Activated gamma-delta T cell (primary cell): ENCODE results near the gene LEPROT.

Experiments used
- DNase-seq: peaks from one replicate; lab custom pipeline; 2025; lab: John Stamatoyannopoulos, UW

Gene LEPROT

DNA sequence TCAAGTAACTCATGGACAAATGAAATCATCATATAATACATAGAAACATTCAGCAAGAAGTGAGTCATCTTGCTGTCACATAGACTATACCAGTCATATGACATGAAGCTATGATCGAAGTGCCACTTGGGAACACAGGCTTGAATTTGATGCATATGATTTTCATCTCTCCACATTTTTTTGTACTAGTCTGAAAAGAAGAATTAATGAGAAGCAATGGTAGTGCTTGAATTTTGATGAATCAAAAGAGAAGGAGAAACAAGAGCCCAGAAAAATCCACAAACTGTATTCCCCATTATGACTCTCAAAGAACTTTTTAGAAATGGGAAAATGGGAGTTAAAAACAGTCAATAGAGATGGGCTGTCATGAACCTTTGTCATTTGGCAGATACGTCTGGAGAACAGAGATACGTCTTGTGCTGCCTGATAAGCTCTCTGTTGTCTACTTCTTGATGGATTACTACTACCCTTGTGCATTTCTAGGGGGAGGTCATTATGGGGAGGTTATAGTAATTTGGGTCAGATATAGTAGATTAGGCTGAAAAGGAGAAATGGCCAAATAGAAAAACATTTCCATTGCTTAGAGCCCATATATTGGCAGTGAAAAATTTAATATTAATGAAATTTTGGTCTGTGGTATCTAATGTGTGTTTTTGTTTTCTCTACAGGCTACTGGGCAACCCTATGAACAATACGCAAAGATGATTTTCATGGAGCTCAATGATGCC, 8.0 kb upstream of the LEPROT start:
- DNase-seq = no peak

DNA sequence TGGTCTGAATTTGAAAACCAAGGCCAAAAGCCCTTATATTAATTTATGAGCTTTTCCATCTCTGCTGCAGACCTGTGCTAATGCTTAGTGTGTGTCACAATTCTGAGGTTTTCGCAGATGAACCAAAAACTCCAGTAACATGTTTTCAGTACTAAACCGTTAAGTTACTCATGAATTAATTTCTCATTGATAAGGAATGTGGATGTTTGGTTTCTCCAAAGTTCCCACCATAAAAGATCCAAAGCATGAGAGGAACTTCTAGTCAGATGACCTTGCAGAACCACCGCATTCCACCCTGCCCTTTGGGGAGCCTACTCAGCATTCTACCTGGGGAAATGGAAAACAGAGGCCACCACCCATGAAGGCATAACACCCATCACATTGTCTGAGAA, 7.5 kb upstream of the LEPROT start:
- no peak for DNase-seq

DNA sequence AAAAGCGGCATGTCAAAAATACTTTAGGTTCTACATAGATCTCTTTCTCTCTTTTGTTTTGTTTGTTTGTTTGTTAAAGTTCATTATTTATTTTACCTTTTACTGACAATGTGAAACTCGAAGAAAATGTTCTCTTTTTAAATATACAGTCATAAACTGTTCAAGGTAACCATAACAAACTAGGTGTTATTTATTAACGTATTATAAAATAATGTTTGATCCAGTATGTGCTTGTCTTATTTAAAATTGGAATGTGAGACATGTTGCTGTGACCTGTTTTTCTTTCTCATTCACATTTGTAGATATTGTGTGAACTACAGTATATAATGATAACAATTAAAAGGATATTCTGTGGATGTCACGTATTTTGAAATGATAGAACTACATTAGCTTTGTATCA, 5.9 kb upstream of the LEPROT start:
- no peak for DNase-seq

DNA sequence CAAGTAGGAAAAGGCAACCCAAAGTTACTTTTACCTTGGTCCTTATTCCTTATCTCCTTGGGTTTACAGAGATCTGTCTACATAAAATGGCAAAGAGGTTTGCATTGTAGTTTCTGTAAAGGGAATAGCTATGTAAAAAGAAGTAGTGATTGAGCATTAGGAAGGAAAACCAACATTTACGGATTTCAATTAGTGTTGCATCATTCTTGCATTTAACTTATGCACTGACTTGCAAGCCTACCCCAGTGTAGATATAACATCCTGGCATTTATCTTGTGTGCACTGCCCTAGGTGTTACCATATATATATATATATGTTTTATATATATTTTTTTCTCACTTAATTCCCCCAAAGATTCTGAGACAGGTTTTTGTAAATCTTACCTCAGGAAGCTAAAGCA, 3.7 kb upstream of the LEPROT start:
- no peak for DNase-seq

DNA sequence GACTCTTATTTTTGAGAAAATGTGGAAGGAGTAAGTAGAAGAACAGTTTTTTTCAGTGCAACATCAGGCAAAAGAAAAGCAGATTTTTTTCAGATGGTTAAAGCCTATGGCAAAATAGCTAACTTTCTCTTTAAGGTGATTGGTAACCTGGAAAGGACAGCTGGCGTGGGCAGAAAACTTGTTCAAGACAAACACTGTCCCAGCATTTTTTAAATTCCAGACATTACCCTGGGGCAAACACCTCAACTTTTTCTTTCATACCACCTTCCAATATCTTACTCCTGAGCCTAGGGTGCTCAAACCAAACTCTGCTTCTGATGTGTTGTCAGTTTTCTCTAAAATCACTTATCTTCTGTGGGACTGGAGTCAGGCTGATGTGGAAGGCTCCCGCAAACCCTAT, 2.7 kb upstream of the LEPROT start:
- DNase-seq = no peak

DNA sequence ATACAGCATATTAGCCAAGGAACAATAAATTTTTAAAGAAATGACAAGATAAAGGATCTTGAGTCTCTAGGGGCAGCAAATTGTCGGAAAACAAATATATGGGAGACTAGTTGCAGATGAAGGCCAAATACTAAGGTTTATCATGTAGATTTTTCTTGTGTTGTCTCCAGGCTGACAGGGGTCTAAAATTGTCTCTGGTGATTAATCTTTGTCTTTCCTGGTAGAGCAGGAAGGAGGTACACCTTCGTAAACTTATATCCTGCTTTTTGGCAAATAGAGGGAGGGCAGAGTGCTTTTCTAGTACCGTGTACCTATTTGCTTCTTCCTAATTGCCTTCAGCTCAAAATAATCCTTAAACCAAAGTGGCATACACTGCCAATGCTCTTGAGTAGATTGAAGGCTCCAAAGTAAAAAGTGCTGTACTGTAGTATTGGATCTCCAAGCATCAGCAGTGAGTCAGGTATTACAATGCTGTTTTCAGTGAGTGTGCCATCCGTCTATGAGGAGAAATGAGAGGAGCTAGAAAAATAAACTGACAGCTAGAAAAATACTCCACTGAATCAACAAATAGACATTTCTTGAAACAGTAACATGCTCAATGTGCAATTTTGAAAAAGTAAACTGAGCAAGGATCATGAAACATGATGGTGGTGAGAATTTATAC, 1.8 kb upstream of the LEPROT start:
- DNase-seq = no peak

DNA sequence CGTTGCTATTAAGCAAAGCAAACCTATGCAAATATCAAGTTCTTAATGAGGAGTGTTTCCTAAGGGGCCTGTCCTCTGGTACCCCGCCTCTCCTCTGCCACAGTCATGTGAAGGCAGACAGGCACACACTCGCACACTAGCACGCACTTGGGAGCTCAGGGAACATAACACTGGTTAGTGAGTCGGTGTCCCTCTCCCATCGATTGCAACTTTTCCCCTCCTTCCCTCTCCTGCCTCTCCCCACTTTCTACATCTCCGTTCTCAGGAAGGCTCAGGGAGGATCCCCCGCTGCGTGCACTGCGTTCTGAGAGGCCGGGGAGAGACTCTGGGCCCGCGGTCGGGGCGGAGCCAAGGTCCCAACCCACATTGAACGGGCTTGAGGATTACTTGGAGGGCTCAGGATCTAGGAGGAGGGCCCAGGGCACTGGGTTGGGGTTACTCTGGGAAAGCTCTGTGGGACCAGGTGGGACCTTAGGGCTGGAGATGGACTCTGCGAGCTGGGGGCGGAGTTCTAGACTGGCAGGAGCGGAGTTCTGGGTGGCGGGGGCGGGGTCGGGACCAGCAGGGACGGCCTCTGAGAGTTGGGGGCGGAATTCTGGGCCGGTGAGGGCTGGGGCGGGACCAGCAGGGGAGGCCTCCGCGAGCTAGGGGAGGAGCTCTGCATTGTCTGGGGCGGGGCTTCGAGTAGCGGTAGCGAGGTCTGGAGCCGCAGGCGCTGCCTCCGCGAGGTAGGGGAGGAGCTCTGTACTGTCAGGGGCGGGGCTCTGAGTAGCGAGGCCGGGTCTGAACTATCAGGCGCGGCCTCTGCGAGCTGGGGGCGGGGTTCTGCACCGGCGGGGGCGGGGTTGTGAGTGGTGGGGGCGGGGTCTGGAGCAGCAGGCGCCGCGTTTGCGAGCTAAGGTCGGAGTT, 533 bp upstream of the LEPROT start:
- DNase-seq = peak; percentile 91

DNA sequence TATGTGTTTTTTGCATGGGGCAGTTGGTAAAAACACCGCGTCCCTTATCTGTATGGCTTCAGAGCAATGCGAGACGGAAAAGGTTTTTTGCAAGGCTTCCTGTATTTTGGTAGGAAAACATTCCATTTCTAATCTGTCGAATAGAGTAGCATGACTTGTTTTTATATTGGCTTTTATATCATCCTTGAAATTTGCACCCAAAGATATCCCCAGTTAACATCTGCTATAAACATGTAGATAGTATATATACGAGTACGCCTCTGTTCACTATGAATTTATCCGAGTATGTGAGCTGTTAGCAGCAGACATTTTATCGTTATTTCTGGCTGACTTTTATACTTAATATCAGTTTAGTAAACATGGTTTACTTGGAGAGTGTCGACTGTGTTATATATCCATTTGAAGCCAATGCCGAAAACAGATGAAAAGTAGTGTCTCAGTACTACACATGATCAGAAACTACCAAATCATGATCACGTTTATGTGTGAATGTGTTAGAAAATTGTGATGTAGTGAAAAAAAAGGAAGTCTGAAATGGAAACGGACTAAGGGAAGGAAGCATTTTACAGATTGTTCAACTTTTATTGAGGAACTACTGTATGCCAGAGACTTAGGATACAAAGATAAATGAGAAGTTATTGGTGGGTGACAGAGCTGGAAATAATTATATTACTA, 1.0 kb downstream of the LEPROT start:
- no peak for DNase-seq

DNA sequence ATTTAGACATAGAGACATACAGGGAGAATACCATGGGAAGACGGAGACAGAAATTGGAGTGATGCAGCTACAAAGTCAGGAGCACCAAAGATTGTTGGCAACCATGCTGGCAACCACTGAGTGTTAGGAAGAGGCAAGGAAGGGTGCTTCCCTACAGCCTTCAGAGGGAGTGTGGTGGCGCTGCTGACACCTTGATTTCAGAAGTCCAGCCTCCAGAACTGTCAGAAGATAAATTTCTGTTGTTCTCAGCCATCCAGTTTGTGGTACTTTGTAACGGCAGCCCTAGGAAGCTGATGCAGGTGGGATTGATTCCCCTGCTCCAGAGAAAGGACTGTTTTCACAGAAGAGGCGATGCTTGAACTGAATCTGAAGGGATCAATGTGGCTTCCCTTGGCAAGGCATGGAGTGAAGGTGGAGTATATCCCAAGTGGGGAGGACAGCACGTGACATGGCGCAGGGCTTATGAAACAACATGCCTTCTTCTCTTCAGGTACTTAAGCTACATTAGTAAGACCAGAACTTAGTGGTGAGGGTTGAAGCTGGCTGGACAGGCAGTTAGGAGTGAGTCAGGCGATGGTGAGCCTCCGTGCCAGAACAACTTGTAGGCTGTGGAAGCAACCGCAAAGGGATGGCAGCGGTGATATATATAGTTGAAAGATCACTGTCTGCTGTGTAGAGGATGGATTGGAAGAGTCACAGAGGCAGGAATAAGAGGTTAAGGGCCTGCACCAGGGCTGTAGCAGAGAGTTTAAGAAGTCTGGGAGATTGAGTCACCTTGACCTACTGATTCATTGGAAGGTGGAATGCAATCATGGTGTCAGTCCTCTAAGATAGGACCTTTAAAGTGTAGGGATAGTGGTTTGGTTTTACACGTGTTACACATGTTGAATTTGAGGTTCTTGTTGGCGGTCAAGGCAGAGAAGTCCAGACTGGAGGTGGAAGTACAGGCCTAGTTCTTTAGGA, 2.1 kb downstream of the LEPROT start:
- no peak for DNase-seq

DNA sequence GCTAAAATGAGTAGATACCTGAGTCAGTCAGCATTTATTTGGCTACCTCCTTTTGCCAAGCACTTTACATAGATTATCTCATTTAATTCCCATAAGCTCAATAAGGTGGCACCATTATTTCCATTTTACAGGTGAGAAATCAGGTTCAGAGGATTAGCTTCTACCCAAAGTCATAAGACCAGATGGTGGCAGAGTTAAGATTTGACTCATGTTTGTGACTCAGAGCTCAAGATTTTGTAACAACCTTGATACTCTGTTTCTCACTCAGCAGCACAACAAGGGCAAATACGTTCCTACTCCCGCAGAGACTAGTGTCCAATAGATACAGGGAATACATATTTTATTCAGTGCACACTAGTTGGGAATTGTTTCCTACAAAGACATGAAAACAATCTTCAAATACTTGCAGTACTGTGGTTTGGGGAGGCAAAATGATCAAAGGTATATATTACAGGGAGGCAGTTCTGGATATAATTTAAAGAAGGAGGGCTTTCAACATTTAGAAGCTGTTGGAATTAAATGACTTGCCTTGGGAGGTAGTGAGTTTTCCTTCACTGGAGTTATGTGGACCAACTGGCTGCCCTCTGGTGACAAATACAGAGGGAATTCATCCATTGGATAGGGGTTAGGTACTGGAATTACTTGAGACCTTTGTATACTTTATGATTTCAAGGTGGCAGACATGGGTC, 3.6 kb downstream of the LEPROT start:
- DNase-seq = no peak

DNA sequence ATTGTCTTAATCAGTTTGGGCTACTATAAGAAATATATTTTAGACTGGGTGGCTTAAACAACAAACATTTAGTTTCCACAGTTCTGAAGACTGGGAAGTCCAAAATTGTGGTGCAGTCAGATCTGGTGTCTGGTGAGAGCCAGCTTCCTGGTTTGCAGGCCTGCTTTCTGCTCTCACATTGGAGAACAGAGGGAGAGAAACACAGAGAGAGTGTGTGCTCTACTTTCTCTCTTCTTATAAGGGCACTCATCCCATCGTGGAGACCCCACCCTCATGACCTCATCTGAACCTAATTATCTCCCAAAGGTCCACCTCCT, 4.1 kb downstream of the LEPROT start:
- no peak for DNase-seq

DNA sequence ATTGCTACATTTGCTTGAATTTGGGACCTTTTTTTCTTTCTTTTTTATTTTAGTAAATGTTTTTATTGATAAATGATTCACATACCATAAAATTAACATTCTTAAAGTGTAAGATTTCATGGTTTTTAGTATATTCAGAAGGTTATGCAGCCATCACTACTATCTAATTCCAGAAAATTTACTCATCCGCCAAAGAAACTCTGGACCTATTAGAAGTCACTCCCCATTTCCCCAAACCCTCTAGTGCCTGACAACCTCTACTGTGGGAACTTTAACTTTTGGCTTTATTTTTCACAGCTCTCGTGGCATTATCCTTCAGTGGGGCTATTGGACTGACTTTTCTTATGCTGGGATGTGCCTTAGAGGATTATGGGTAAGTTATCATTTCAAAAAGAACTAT, 4.5 kb downstream of the LEPROT start:
- DNase-seq = no peak

DNA sequence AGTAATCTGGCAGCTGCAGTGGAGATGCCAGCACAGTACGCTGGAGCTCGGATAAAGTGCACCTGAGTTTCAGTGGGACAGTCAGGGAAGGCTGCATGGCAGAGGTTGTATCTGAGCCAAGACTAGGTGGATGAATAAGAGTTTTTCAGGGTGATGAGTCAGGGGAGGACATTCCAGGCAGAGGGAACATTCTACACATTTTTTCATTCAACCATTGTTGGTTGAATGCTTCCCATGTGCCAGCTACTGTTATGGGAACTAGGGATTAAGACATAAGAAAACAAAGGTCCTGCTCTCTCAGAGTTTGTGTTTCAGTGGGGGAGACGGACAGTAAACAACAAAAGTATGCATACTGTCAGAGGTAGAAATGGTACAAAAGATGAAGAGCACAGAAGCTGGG, 5.2 kb downstream of the LEPROT start:
- DNase-seq = no peak

DNA sequence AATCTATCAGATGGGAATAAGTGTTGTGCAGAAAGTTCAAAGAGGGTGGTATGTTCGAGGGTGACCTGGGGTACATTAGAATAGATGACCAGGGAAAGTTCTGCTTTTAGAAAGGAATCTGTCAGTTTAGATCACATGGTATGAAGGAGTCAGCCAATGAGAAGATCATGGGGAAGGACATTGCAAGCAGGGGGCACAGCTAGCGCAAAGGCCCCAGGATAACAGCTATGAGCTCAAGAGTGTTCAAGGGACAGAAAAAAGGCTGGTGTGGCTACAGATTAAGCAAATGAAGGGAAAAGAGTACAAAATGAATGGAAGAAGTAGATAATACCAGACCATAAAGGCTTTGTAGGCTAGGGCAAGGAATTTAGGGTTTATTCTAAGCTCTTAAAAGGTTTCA, 8.6 kb downstream of the LEPROT start:
- DNase-seq = no peak

DNA sequence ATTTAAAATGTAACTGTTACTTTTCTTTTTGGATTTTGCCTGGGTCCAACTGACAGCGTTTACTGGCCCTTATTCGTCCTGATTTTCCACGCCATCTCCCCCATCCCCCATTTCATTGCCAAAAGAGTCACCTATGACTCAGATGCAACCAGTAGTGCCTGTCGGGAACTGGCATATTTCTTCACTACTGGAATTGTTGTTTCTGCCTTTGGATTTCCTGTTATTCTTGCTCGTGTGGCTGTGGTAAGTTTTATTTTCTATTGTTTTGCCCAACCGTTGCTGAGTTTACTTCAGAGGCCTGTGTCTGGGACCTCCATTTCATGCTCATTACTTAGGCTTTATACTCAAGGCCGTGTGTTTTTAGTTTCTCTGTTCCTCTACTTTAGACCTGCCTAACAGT, 9.3 kb downstream of the LEPROT start:
- DNase-seq = no peak

DNA sequence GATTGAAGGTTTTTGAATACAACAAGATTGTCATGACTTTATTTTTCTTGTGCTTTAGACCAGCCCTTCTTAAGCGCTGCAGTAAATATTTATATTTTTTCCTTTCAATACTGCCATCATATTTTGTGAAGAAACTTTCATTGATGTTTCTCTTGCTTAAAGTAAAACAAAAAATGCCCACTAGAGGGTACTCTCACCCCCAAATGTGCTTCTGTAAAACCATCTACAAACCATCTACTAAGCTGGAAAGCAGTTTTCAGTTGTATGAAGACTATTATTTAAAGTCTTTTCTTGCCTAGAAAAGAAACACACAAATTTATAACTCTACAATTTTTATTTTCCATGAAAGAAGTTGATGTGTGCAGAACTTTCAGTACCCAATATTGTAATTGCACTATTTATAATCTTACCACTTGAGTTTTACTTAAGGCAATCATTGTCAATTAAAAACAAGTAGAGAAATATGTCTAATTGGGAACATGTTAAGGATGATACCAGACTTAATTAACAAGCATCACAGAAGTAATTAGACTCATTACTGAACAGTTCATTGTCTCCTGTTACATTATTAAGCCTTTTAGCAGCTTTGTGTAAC, 10.7 kb downstream of the LEPROT start:
- no peak for DNase-seq

DNA sequence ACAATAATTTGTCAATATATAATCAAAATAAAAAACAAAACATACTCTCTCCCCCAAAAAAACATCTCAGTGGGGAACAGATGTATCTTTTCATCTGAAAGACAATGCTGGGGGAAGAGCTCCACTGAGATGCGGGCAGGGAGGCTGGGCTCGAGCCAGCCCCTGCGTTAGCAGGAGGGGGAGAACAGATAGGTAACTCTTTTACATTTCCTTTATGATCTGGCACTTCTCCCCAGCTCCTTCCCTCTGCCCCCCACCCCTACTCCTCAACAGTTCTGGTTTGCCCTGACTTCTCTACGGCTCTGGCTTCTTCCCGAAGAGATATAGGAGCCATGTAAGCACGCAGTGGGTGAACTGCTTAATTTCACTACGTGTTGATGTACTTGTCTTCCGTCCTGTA, 12.4 kb downstream of the LEPROT start:
- DNase-seq = no peak

DNA sequence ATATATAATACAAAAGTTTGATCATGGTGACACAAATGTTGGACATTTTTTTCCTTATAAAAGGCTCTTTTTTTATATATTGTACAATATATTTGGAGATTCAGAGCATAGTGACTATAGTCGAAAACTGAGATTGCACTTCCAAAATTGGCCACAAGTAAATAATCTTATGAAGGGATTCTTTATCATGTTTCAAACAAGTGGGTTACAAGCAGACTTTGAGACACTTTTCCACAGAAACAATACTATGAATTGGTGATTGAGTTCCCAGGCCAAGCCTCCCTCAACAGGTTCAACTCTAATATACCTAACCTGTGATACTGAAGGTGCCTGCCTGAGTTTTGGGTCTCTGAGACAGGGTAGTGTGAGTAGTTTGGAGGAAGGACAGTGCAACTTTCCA, 13.8 kb downstream of the LEPROT start:
- DNase-seq = no peak

DNA sequence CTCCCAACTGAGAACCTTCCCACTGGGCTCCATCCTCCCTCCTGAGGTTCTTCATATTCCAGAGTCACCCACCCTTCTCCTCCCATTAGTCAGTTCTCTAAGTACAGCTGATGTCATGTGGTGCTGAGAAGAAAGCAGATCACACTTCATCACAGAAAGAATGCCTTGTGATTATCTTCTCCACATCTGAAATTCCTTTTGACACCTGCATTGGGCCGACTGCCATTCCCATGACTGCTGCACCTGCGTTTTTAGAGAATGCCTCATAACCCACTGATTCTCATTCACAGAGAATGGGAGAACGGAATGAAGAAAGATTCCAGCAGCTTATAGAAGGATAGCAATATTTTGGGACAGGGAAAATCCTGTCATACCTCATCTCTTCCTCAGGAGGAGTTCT, 14.3 kb downstream of the LEPROT start:
- DNase-seq = no peak

DNA sequence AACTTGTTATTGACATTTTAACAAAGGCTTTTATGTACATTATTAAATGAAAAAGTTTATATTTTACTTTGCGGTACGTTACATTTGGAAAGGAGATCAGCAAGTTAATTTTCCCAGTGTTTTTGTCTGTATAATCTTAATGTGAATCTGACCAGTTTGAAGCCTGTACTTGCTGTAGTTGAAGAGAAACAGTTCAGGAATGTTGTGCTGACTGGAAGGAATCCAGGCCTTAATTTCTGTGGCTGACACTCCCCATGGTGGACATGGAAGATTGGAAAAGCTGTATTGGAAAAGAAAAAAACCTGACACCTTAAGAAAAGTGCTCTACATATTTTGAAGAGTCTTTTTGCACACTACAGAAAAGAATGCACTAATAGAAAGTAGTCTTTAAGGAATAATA, 15.5 kb downstream of the LEPROT start:
- no peak for DNase-seq
